ENCODE results near the gene RPS27. TPM values are rescaled to one million over a fixed set of nuclear protein-coding genes. Genes with fewer than 3 reads are reported as not detected.
A peak's percentile ranks its signal among the peaks of the same experiment; 100 is the strongest.

The RPS27 gene
- total and polyA plus RNA-seq, 2 of the 13 experiments (the other 11 are each of a cell fraction or from before 2014, with no cell fraction given): 3,737 to 9,964 TPM

GRCh38 chr1:153985941-153986761, 4.4 kb upstream of the RPS27 start, which contains the start of gene RAB13 (continued):
- TF ChIP-seq ZNF619 (CRISPR knock-in tag; IDR thresholded peaks at IDR 0.05) (0 out of 2 replicates have a peak, but pooled peaks have one; percentile 14), ZNF777 (CRISPR knock-in tag; IDR thresholded peaks at IDR 0.05) (peak; percentile 42; the same call in 1 of the 2 replicates), FOXO1 (CRISPR knock-in tag; IDR thresholded peaks at IDR 0.05) (no peak), ISL2 (CRISPR knock-in tag; IDR thresholded peaks at IDR 0.05) (peak; percentile 45; the same call in 1 of the 2 replicates), HOXA3 (CRISPR knock-in tag; IDR thresholded peaks at IDR 0.05) (peak; percentile 63), GABPB1 (CRISPR knock-in tag; IDR thresholded peaks at IDR 0.05) (peak; percentile 34; the same call in 1 of the 2 replicates), SOX5 (CRISPR knock-in tag; IDR thresholded peaks at IDR 0.05; ENCODE audit: borderline replicate concordance) (no peak), ZNF558 (CRISPR knock-in tag; IDR thresholded peaks at IDR 0.05; ENCODE audit: borderline replicate concordance) (0 out of 2 replicates have a peak, but pooled peaks have one; percentile 21), HDAC1 (CRISPR knock-in tag; IDR thresholded peaks at IDR 0.05) (0 out of 2 replicates have a peak, but pooled peaks have one; percentile 4), ZNF224 (CRISPR knock-in tag; IDR thresholded peaks at IDR 0.05) (no peak), SAP130 (CRISPR knock-in tag; IDR thresholded peaks at IDR 0.05; ENCODE audit: low read depth) (peak; percentile 50; the same call in 1 of the 2 replicates), DMAP1 (CRISPR knock-in tag; IDR thresholded peaks at IDR 0.05) (0 out of 2 replicates have a peak, but pooled peaks have one; percentile 4), ZFY (CRISPR knock-in tag; IDR thresholded peaks at IDR 0.05) (peak; percentile 61), CHD4 (IDR thresholded peaks at IDR 0.05; ENCODE audit: borderline replicate concordance, low read length) (peak; percentile 60; the same call in 1 of the 2 replicates), KDM5A (IDR thresholded peaks at IDR 0.05; ENCODE audit: borderline replicate concordance, low read length) (peak; percentile 74; the same call in 1 of the 2 replicates), HNF1B (CRISPR knock-in tag; IDR thresholded peaks at IDR 0.05) (0 out of 2 replicates have a peak, but pooled peaks have one; percentile 12), ZNF724P (CRISPR knock-in tag; IDR thresholded peaks at IDR 0.05; ENCODE audit: borderline replicate concordance) (0 out of 2 replicates have a peak, but pooled peaks have one; percentile 29), BCL6 (CRISPR knock-in tag; IDR thresholded peaks at IDR 0.05) (no peak), ZBTB43 (CRISPR knock-in tag; conservative IDR thresholded peaks at IDR 0.05) (0 out of 2 replicates have a peak, but pooled peaks have one; percentile 1), ZNF232 (CRISPR knock-in tag; IDR thresholded peaks at IDR 0.05; ENCODE audit: borderline replicate concordance) (no peak), GABPA (IDR thresholded peaks at IDR 0.05; ENCODE audit: low read depth, low read length) (no peak), GABPA (CRISPR knock-in tag; IDR thresholded peaks at IDR 0.05; ENCODE audit: low read depth) (peak; percentile 8; the same call in 1 of the 2 replicates), NAIF1 (CRISPR knock-in tag; IDR thresholded peaks at IDR 0.05; ENCODE audit: borderline replicate concordance) (0 out of 2 replicates have a peak, but pooled peaks have one; percentile 7), ZNF850 (CRISPR knock-in tag; conservative IDR thresholded peaks at IDR 0.05) (0 out of 2 replicates have a peak, but pooled peaks have one; percentile 16), RNF219 (CRISPR knock-in tag; IDR thresholded peaks at IDR 0.05) (no peak)
